ENCODE results near the gene CCBE1. TPM values are rescaled to one million over a fixed set of nuclear protein-coding genes. Genes with fewer than 3 reads are reported as not detected.
A peak's percentile ranks its signal among the peaks of the same experiment; 100 is the strongest.

CCBE1 gene
- total and polyA plus RNA-seq, 9 of the 15 experiments (the other 6 are each of a cell fraction or from before 2014, with no cell fraction given): 0.20 TPM; not detected in 8

DNA sequence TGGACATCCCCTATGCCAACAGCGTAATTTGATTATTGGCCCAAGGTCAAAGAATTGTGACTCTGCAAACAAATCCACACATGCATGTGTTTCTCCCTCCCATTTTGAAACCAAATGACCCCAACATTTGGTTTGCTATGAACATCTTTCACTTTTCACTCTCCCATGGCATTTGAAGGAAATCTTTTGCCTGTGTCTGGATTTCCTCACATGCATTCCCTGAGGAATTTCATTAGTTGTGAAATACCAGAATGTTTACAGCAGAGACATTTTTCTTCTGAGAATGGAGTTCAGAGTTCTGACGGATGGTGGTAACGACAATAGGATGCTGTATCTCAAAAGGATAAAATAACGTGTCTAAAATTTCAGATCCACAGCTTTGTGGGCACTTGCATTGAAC is 277.8 kb downstream of the CCBE1 start (continued):
- TF ChIP-seq, protein P1, sequence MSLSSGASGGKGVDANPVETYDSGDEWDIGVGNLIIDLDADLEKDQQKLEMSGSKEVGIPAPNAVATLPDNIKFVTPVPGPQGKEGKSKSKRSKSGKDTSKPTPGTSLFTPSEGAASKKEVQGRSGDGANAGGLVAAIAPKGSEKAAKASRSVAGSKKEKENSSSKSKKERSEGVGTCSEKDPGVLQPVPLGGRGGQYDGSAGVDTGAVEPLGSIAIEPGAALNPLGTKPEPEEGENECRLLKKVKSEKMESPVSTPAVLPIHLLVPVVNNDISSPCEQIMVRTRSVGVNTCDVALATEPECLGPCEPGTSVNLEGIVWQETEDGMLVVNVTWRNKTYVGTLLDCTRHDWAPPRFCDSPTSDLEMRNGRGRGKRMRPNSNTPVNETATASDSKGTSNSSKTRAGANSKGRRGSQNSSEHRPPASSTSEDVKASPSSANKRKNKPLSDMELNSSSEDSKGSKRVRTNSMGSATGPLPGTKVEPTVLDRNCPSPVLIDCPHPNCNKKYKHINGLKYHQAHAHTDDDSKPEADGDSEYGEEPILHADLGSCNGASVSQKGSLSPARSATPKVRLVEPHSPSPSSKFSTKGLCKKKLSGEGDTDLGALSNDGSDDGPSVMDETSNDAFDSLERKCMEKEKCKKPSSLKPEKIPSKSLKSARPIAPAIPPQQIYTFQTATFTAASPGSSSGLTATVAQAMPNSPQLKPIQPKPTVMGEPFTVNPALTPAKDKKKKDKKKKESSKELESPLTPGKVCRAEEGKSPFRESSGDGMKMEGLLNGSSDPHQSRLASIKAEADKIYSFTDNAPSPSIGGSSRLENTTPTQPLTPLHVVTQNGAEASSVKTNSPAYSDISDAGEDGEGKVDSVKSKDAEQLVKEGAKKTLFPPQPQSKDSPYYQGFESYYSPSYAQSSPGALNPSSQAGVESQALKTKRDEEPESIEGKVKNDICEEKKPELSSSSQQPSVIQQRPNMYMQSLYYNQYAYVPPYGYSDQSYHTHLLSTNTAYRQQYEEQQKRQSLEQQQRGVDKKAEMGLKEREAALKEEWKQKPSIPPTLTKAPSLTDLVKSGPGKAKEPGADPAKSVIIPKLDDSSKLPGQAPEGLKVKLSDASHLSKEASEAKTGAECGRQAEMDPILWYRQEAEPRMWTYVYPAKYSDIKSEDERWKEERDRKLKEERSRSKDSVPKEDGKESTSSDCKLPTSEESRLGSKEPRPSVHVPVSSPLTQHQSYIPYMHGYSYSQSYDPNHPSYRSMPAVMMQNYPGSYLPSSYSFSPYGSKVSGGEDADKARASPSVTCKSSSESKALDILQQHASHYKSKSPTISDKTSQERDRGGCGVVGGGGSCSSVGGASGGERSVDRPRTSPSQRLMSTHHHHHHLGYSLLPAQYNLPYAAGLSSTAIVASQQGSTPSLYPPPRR (CRISPR knock-in tag; IDR thresholded peaks at IDR 0.05; ENCODE audit: borderline replicate concordance): no peak

DNA sequence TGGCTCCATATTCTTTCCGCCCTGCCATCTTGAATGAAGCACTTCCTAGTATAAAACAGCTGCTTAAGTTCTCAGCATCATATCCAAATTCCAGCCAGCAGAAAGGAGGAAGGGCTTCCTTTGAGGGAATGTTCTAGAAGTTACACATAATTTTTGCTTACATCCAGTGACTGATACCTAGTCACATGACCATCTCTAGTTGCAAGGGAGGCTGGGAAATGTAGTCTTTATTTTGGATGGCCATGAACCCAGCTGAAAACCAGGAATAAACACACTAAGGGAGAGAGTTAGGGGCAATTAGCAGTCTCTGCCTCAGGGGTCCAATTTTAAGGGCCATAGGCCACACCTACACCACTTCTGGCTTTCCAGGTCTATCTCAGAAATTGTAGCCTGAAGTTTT is 280.4 kb downstream of the CCBE1 start:
- H3K27me3 ChIP-seq (ENCODE audit: control insufficient read depth in 2 of 2, insufficient read depth in 2 of 2, low read length in 2 of 2): peaks cover 0 to 6% of the 10 kb centered on the region in 2 experiments; a peak in 1 of 5 replicates
- no peaks in the 10 kb centered on the region for H3K9me1 ChIP-seq (ENCODE audit: control insufficient read depth, insufficient read depth, low read length)
- H3K9me3 ChIP-seq (replicated peaks; ENCODE audit: control insufficient read depth, insufficient read depth, low read depth, low read length): no peaks in the 10 kb centered on the region
- H3K36me3 ChIP-seq (ENCODE audit: control insufficient read depth, insufficient read depth, low read length): no peaks in the 10 kb centered on the region
- H3K79me2 ChIP-seq (ENCODE audit: control insufficient read depth, insufficient read depth, low read length): no peaks in the 10 kb centered on the region
- H3K4me2 ChIP-seq (ENCODE audit: insufficient read depth, low read length): no peak overlapping the region
- ATAC-seq (peak; percentile 65; the same call in 2 of the 3 replicates), DNase-seq (ENCODE audit: extremely low read depth in 1 of 4, low spot score in 3 of 4) (peak in 1 of 4 experiments; percentile 12), FAIRE-seq (peak; percentile 15)
- H2AFZ ChIP-seq (ENCODE audit: low read depth, low read length): peak overlapping the region; percentile 65
- ChIA-PET POLR2A (no interaction called here), CTCF (ENCODE audit: low intra/inter-chr PET ratio) (no interaction called here)
- 80% methylated on average over 1 of the region's 1 CpG for WGBS (ENCODE audit: insufficient coverage, low coverage, missing lambda C conversion rate)
- H3K9ac ChIP-seq (ENCODE audit: insufficient read depth in 1 of 2, low read depth in 2 of 2, low read length in 2 of 2): no peak overlapping the region
- BruUV-seq (replicated peaks): no TSS peak
- no peaks in the 10 kb centered on the region for H4K20me1 ChIP-seq (replicated peaks; ENCODE audit: control insufficient read depth, insufficient read depth, low read length)
- no peak overlapping the region for H3K27ac ChIP-seq (ENCODE audit: extremely low read depth, low read depth, low read length)
- no peaks in the 10 kb centered on the region for H3K4me1 ChIP-seq (replicated peaks in 1 of 2; ENCODE audit: control insufficient read depth in 2 of 2, insufficient read depth in 2 of 2, low read length in 2 of 2)
- intact Hi-C loops (cut with micrococcal nuclease): no loop called here
- in situ Hi-C loops (cut with MboI): no loop called here
- no peak overlapping the region for H3K4me3 ChIP-seq
- no peak for TF ChIP-seq MAZ (CRISPR knock-in tag; conservative IDR thresholded peaks at IDR 0.05 in 1 of 2, IDR thresholded peaks at IDR 0.05 in 1 of 2)
- TF ChIP-seq ZNF436 (CRISPR knock-in tag; IDR thresholded peaks at IDR 0.05): no peak
- TF ChIP-seq NR2C2 (CRISPR knock-in tag; IDR thresholded peaks at IDR 0.05): no peak
- no peak for TF ChIP-seq NR2C2 (tag; IDR thresholded peaks at IDR 0.05)
- TF ChIP-seq JUNB (CRISPR knock-in tag; conservative IDR thresholded peaks at IDR 0.05): no peak
- no peak for TF ChIP-seq RBM39 (optimal IDR thresholded peaks at IDR 0.05; ENCODE audit: low read depth, low read length)
- TF ChIP-seq ZNF121 (CRISPR knock-in tag; conservative IDR thresholded peaks at IDR 0.05): no peak
- TF ChIP-seq GATAD2B (IDR thresholded peaks at IDR 0.05; ENCODE audit: borderline replicate concordance): no peak
- TF ChIP-seq, protein P2, sequence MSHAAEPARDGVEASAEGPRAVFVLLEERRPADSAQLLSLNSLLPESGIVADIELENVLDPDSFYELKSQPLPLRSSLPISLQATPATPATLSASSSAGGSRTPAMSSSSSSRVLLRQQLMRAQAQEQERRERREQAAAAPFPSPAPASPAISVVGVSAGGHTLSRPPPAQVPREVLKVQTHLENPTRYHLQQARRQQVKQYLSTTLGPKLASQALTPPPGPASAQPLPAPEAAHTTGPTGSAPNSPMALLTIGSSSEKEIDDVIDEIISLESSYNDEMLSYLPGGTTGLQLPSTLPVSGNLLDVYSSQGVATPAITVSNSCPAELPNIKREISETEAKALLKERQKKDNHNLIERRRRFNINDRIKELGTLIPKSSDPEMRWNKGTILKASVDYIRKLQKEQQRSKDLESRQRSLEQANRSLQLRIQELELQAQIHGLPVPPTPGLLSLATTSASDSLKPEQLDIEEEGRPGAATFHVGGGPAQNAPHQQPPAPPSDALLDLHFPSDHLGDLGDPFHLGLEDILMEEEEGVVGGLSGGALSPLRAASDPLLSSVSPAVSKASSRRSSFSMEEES (CRISPR knock-in tag; IDR thresholded peaks at IDR 0.05): peak; percentile 93
- peak; percentile 76 for TF ChIP-seq ZNF143 (CRISPR knock-in tag; IDR thresholded peaks at IDR 0.05)
- TF ChIP-seq HCFC1 (IDR thresholded peaks at IDR 0.05; ENCODE audit: low read depth, low read length): peak; percentile 80
- no peak for TF ChIP-seq EZH2 (IDR thresholded peaks at IDR 0.05; ENCODE audit: borderline replicate concordance, low read depth, low read length)
- TF ChIP-seq SMARCE1 (IDR thresholded peaks at IDR 0.05): no peak
- peak; percentile 37 for TF ChIP-seq CBFA2T2 (conservative IDR thresholded peaks at IDR 0.05)
